ENCODE results near the gene DCTN1. TPM values are rescaled to one million over a fixed set of nuclear protein-coding genes. Genes with fewer than 3 reads are reported as not detected.

The DCTN1 gene
- total RNA-seq, 1 donor = 177 TPM

DNA sequence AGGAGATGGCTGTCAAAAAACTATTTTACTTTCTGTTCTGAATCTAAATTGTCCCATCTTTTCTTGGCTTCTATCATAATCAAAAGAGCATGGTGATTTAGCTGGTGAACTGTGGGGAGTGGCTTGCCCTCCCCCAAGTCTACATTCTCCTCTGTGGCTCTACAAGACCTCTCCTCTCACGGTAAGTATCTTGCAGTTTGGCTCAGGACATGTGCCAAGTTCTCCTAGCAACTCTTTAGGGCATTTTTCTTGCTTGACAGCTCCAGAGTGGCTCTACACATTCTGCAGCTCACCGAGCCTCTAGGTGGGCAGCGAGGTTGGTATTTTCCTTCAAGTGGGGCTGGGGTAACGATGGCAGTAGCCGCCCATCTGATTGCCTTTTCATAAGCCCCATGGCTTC lies 66.0 kb downstream of the DCTN1 start:
- TF ChIP-seq, protein P1, sequence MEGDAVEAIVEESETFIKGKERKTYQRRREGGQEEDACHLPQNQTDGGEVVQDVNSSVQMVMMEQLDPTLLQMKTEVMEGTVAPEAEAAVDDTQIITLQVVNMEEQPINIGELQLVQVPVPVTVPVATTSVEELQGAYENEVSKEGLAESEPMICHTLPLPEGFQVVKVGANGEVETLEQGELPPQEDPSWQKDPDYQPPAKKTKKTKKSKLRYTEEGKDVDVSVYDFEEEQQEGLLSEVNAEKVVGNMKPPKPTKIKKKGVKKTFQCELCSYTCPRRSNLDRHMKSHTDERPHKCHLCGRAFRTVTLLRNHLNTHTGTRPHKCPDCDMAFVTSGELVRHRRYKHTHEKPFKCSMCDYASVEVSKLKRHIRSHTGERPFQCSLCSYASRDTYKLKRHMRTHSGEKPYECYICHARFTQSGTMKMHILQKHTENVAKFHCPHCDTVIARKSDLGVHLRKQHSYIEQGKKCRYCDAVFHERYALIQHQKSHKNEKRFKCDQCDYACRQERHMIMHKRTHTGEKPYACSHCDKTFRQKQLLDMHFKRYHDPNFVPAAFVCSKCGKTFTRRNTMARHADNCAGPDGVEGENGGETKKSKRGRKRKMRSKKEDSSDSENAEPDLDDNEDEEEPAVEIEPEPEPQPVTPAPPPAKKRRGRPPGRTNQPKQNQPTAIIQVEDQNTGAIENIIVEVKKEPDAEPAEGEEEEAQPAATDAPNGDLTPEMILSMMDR (IDR thresholded peaks at IDR 0.05; ENCODE audit: extremely low read depth, low read depth, low read length) = no peak

DNA sequence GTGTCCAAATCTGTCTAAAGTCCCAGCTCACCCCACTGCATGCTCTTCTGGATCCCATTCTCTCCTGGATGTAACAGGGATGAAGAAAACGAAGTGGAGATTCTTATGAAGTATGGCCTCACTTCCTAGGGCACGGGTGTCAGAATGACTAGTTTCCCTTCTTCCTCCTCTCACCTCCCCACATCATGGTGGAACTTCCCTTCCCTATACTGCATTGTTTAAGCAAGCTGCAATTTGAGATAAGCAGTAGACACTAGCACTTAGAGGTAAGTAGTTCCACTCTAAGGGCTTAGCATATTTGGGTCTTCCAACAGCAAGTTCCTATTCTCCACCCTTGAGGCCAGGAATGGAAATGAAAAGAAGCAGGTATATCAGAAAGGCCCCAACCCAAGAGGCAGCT lies 66.6 kb downstream of the DCTN1 start:
- Histone ChIP-seq H3K27ac (ENCODE audit: low read depth, low read length) (no peak overlapping the region), H4K20me1 (ENCODE audit: insufficient read depth, low read length) (no peaks in the 10 kb centered on the region), H2AFZ (ENCODE audit: low read length) (no peak overlapping the region), H3K4me3 (ENCODE audit: insufficient read depth, low read length) (no peak overlapping the region), H3K27me3 (ENCODE audit: insufficient read depth, low read length) (no peaks in the 10 kb centered on the region), H3K4me2 (ENCODE audit: insufficient read depth, low read length) (no peak overlapping the region), H3K36me3 (ENCODE audit: insufficient read depth, low read length) (no peaks in the 10 kb centered on the region), H3K4me1 (ENCODE audit: insufficient read depth, low read length) (no peaks in the 10 kb centered on the region), H3K9me3 (ENCODE audit: low read depth, low read length) (no peaks in the 10 kb centered on the region), H3K79me2 (ENCODE audit: insufficient read depth, low read length) (no peaks in the 10 kb centered on the region)
- no peak for DNase-seq (ENCODE audit: insufficient read length, low spot score, missing footprints)
- TF ChIP-seq, protein P1 (IDR thresholded peaks at IDR 0.05; ENCODE audit: extremely low read depth, low read depth, low read length) = no peak

More for the DNA sequence above, 66.0 kb downstream of the DCTN1 start:
- Histone ChIP-seq H3K4me2 (ENCODE audit: insufficient read depth, low read length) (no peak overlapping the region), H2AFZ (ENCODE audit: low read length) (no peak overlapping the region), H3K4me3 (ENCODE audit: insufficient read depth, low read length) (no peak overlapping the region), H3K9me3 (ENCODE audit: low read depth, low read length) (no peaks in the 10 kb centered on the region), H3K79me2 (ENCODE audit: insufficient read depth, low read length) (no peaks in the 10 kb centered on the region), H3K36me3 (ENCODE audit: insufficient read depth, low read length) (no peaks in the 10 kb centered on the region), H3K27me3 (ENCODE audit: insufficient read depth, low read length) (no peaks in the 10 kb centered on the region), H3K27ac (ENCODE audit: low read depth, low read length) (no peak overlapping the region), H4K20me1 (ENCODE audit: insufficient read depth, low read length) (no peaks in the 10 kb centered on the region), H3K4me1 (ENCODE audit: insufficient read depth, low read length) (no peaks in the 10 kb centered on the region)
- no peak for DNase-seq (ENCODE audit: insufficient read length, low spot score, missing footprints)

DNA sequence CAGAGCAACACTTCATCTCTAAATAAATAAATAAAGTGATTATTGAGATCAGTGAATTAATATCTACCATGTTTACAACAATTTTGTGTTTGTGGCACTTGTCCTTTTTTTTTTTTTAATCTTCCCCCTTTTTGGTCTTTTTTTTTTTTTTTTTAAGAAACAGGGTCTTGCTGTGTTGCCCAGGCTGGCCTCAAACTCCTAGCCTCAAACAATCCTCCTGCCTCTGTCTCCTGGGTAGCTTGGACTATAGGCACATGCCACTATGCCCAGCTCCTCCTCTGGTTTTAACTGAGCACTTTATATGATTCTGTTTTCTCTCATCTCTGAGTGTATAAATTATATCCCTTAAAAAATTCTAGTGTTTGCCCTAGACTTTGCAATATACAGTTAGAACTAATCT lies 67.2 kb downstream of the DCTN1 start:
- no peaks in the 10 kb centered on the region for H4K20me1 ChIP-seq (ENCODE audit: insufficient read depth, low read length)
- H3K36me3 ChIP-seq (ENCODE audit: insufficient read depth, low read length) = no peaks in the 10 kb centered on the region
- TF ChIP-seq, protein P1 (IDR thresholded peaks at IDR 0.05; ENCODE audit: extremely low read depth, low read depth, low read length) = no peak
- no peaks in the 10 kb centered on the region for H3K27me3 ChIP-seq (ENCODE audit: insufficient read depth, low read length)
- no peak overlapping the region for H3K4me2 ChIP-seq (ENCODE audit: insufficient read depth, low read length)
- H3K4me1 ChIP-seq (ENCODE audit: insufficient read depth, low read length) = no peaks in the 10 kb centered on the region
- no peak overlapping the region for H2AFZ ChIP-seq (ENCODE audit: low read length)
- no peaks in the 10 kb centered on the region for H3K79me2 ChIP-seq (ENCODE audit: insufficient read depth, low read length)
- H3K9me3 ChIP-seq (ENCODE audit: low read depth, low read length) = no peaks in the 10 kb centered on the region
- H3K4me3 ChIP-seq (ENCODE audit: insufficient read depth, low read length) = no peak overlapping the region
- DNase-seq (ENCODE audit: insufficient read length, low spot score, missing footprints) = no peak
- H3K27ac ChIP-seq (ENCODE audit: low read depth, low read length) = no peak overlapping the region

Small RNA genes within 50 kb of the gene (small RNA-seq; reads per million reads assigned to genes)
- gene RNU6-542P (not detected), gene TAF13P2 (not detected)

Other genes starting within 250 kb of the DCTN1 start
- 17.4 and 17.7 TPM in 2 replicates for gene BOLA3, start 232.4 kb downstream of the DCTN1 start, total RNA-seq
- gene MOB1A, start 201.4 kb downstream of the DCTN1 start, total RNA-seq = 122 and 133 TPM in 2 replicates
- 261 and 268 TPM in 2 replicates for gene MTHFD2, start 181.7 kb downstream of the DCTN1 start, total RNA-seq
- 0.36 and 2.7 TPM in 2 replicates for gene SLC4A5, start 36.9 kb downstream of the DCTN1 start, total RNA-seq
- gene C2orf81, start 41.3 kb upstream of the DCTN1 start, total RNA-seq = 0.72 and 1.5 TPM in 2 replicates
- 21.2 and 23.9 TPM in 2 replicates for gene WDR54, start 41.4 kb upstream of the DCTN1 start, total RNA-seq
- 14.1 and 16.2 TPM in 2 replicates for gene RTKN, start 61.6 kb upstream of the DCTN1 start, total RNA-seq
- gene INO80B, start 74.8 kb upstream of the DCTN1 start, total RNA-seq = 11.8 and 15.9 TPM in 2 replicates
- gene WBP1, start 78.1 kb upstream of the DCTN1 start, total RNA-seq = 35.5 and 35.7 TPM in 2 replicates
- gene MOGS, start 85.1 kb upstream of the DCTN1 start, total RNA-seq = 33.3 and 35.9 TPM in 2 replicates
- 18.0 and 23.5 TPM in 2 replicates for gene MRPL53, start 92.4 kb upstream of the DCTN1 start, total RNA-seq
- gene CCDC142, start 102.7 kb upstream of the DCTN1 start, total RNA-seq = 32.4 and 32.6 TPM in 2 replicates
- 17.0 and 18.3 TPM in 2 replicates for gene TTC31, start 102.8 kb upstream of the DCTN1 start, total RNA-seq
- gene LBX2, start 119.3 kb upstream of the DCTN1 start, total RNA-seq = 4.1 and 5.4 TPM in 2 replicates
- 22.4 and 26.5 TPM in 2 replicates for gene PCGF1, start 127.4 kb upstream of the DCTN1 start, total RNA-seq
- gene TLX2, start 134.1 kb upstream of the DCTN1 start, total RNA-seq = under 0.01 and 0.36 TPM in 2 replicates
- not detected in 2 replicates for gene DQX1, start 145.9 kb upstream of the DCTN1 start, total RNA-seq
- gene AUP1, start 149.4 kb upstream of the DCTN1 start, total RNA-seq = 82.9 and 86.3 TPM in 2 replicates
- gene HTRA2, start 149.6 kb upstream of the DCTN1 start, total RNA-seq = 51.8 and 53.6 TPM in 2 replicates
- gene LOXL3, start 173.6 kb upstream of the DCTN1 start, total RNA-seq = 64.8 and 97.4 TPM in 2 replicates
- gene DOK1, start 174.4 kb upstream of the DCTN1 start, total RNA-seq = 89.8 and 93.1 TPM in 2 replicates